H1 (cell line): ENCODE results near the gene SLC39A11. TPM values are rescaled to one million over a fixed set of nuclear protein-coding genes. Genes with fewer than 3 reads are reported as not detected.

Experiments
- CTCF ChIA-PET: fragments of 300-600 bp; sonication (Branson Sonifier 250); formaldehyde crosslinking; loops from one replicate; lab custom pipeline; 2021; ENCODE audit not compliant: partially characterized antibody; lab: Charles Lee
- POLR2A ChIA-PET: fragments of 300-600 bp; sonication (Branson Sonifier 250); formaldehyde crosslinking; loops from one replicate; lab custom pipeline; 2021; ENCODE audit warnings: inconsistent platforms; ENCODE audit not compliant: partially characterized antibody; lab: Charles Lee
- DNase-seq, 2 experiments: peaks; one replicate each; pipeline versions ENCODE4 v3.0.0 to v3.0.0-alpha.2; 2010 to 2022; ENCODE audit warnings: low spot score in 2 of 2, low read depth in 1 of 2, mixed read lengths in 1 of 2
- FAIRE-seq: peaks from 2 replicates; lab custom pipeline; 2011; peaks lifted over from hg19 to GRCh38; lab: Jason Lieb, UNC
- H2AFZ ChIP-seq: 2 replicates; pipeline ENCODE4 v1.8.1; 2012; ENCODE audit warnings: low read length, inconsistent platforms
- H2AK5ac ChIP-seq: 2 replicates; pipeline ENCODE4 v1.6.1; 2013; ENCODE audit warnings: low read depth, low read length
- H2BK120ac ChIP-seq: replicated peaks from 2 replicates; pipeline ENCODE3; 2013; ENCODE audit warnings: low read depth, low read length, inconsistent platforms
- H2BK12ac ChIP-seq: 2 replicates; pipeline ENCODE4 v1.6.1; 2013; ENCODE audit warnings: low read depth, low read length
- H2BK15ac ChIP-seq: 2 replicates; pipeline ENCODE4 v1.6.1; 2013; ENCODE audit warnings: low read length
- H2BK20ac ChIP-seq: 2 replicates; pipeline ENCODE4 v1.6.1; 2013; ENCODE audit warnings: low read length
- H2BK5ac ChIP-seq: 2 replicates; pipeline ENCODE4 v1.6.1; 2013; ENCODE audit warnings: low read depth, low read length
- H3K14ac ChIP-seq: 2 replicates; pipeline ENCODE4 v1.6.1; 2013; ENCODE audit warnings: inconsistent platforms; ENCODE audit not compliant: insufficient read length
- H3K18ac ChIP-seq: 2 replicates; pipeline ENCODE4 v1.6.1; 2013; ENCODE audit warnings: low read length; ENCODE audit errors: extremely low read depth
- H3K23ac ChIP-seq: 2 replicates; pipeline ENCODE4 v1.6.1; 2013; ENCODE audit warnings: inconsistent platforms; ENCODE audit not compliant: insufficient read length
- H3K23me2 ChIP-seq: 2 replicates; pipeline ENCODE4 v1.6.1; 2013; ENCODE audit warnings: low read depth, low read length
- H3K27ac ChIP-seq: 2 replicates; pipeline ENCODE4 v1.6.1; 2011; ENCODE audit warnings: low read depth, low read length, inconsistent platforms
- H3K27me3 ChIP-seq, 4 experiments: replicated peaks in 1 of 4; 1 replicate in 1 of 4; 2 replicates in 3 of 4; pipeline versions ENCODE4 v1.6.1 to v1.8.1; 2011 to 2013; ENCODE audit warnings: low read length in 3 of 4, mild to moderate bottlenecking in 3 of 4, inconsistent platforms in 2 of 4, mixed read lengths in 2 of 4, moderate library complexity in 1 of 4; ENCODE audit not compliant: control insufficient read depth in 3 of 4, insufficient read depth in 3 of 4; ENCODE audit errors: extremely low read depth in 1 of 4
- H3K36me3 ChIP-seq, 4 experiments: 2 replicates each; pipeline versions ENCODE4 v1.6.1 to v1.8.1; 2011 to 2013; ENCODE audit warnings: mild to moderate bottlenecking in 4 of 4, low read length in 3 of 4, moderate library complexity in 2 of 4, control low read depth in 1 of 4, inconsistent platforms in 1 of 4; ENCODE audit not compliant: insufficient read depth in 4 of 4, control insufficient read depth in 2 of 4
- H3K4ac ChIP-seq: replicated peaks from 2 replicates; pipeline ENCODE3; 2013; ENCODE audit warnings: low read length, low read depth, mixed read lengths, inconsistent platforms; ENCODE audit not compliant: insufficient read length
- H3K4me1 ChIP-seq, 4 experiments: replicated peaks in 1 of 4; 1 replicate in 1 of 4; 2 replicates in 3 of 4; pipeline versions ENCODE4 v1.6.1 to v1.8.1; 2011 to 2013; ENCODE audit warnings: low read length in 3 of 4, inconsistent platforms in 2 of 4, mixed read lengths in 1 of 4; ENCODE audit not compliant: insufficient read depth in 4 of 4, control insufficient read depth in 3 of 4
- H3K4me2 ChIP-seq, 2 experiments: 2 replicates each; pipeline versions ENCODE4 v1.6.1 to v1.8.1; 2011 to 2013; ENCODE audit warnings: low read depth in 2 of 2, low read length in 2 of 2, control low read depth in 1 of 2, inconsistent platforms in 1 of 2, mild to moderate bottlenecking in 1 of 2; ENCODE audit not compliant: insufficient read depth in 1 of 2
- H3K4me3 ChIP-seq, 4 experiments: fragments of 200-600, 300-600 bp in 1 of 4; sonication (generic), shearing (Covaris generic), sonication (Bioruptor Twin) in 1 of 4; 2 replicates each; pipeline versions ENCODE4 v1.5.1 to v1.8.1; 2011 to 2016; ENCODE audit warnings: low read length in 4 of 4, low read depth in 3 of 4, control low read depth in 2 of 4, inconsistent platforms in 2 of 4, mild to moderate bottlenecking in 2 of 4, mixed read lengths in 1 of 4, moderate library complexity in 1 of 4; ENCODE audit not compliant: insufficient read depth in 2 of 4; ENCODE audit errors: extremely low read depth in 1 of 4
- H3K56ac ChIP-seq: replicated peaks from 2 replicates; pipeline ENCODE3; 2013; ENCODE audit warnings: low read depth, mild to moderate bottlenecking, mixed read lengths, low read length, inconsistent platforms; ENCODE audit not compliant: insufficient read length
- H3K79me1 ChIP-seq: 2 replicates; pipeline ENCODE4 v1.6.1; 2013; ENCODE audit warnings: low read depth, low read length, control low read depth
- H3K79me2 ChIP-seq, 2 experiments: 2 replicates each; pipeline versions ENCODE4 v1.6.1 to v1.8.1; 2012 to 2013; ENCODE audit warnings: low read length in 2 of 2, mild to moderate bottlenecking in 2 of 2, inconsistent platforms in 1 of 2; ENCODE audit not compliant: insufficient read depth in 2 of 2, control insufficient read depth in 1 of 2
- H3K9ac ChIP-seq, 4 experiments: replicated peaks in 1 of 4; 1 replicate in 1 of 4; 2 replicates in 3 of 4; pipeline versions ENCODE4 v1.6.1 to v1.8.1; 2011 to 2013; ENCODE audit warnings: low read depth in 3 of 4, low read length in 3 of 4, control low read depth in 2 of 4, mild to moderate bottlenecking in 2 of 4, moderate library complexity in 2 of 4, inconsistent platforms in 1 of 4; ENCODE audit errors: extremely low read depth in 1 of 4
- H3K9me3 ChIP-seq, 2 experiments: 2 replicates each; pipeline versions ENCODE4 v1.6.1 to v1.8.1; 2012 to 2013; ENCODE audit warnings: mild to moderate bottlenecking in 2 of 2, moderate library complexity in 2 of 2, control low read depth in 1 of 2, inconsistent platforms in 1 of 2, low read depth in 1 of 2, low read length in 1 of 2, mixed read lengths in 1 of 2; ENCODE audit not compliant: insufficient read depth in 2 of 2
- H4K20me1 ChIP-seq, 2 experiments: replicated peaks in 1 of 2; 2 replicates each; pipeline versions ENCODE3 to v1.8.1; 2011 to 2013; ENCODE audit warnings: inconsistent platforms in 2 of 2, low read length in 2 of 2, mild to moderate bottlenecking in 1 of 2; ENCODE audit not compliant: insufficient read depth in 2 of 2, control insufficient read depth in 1 of 2
- H4K5ac ChIP-seq: 2 replicates; pipeline ENCODE4 v1.6.1; 2013; ENCODE audit warnings: low read length, low read depth, mixed read lengths, inconsistent platforms; ENCODE audit not compliant: insufficient read length
- H4K8ac ChIP-seq: 2 replicates; pipeline ENCODE4 v1.8.0; 2013; ENCODE audit warnings: mild to moderate bottlenecking, moderate library complexity, low read length, inconsistent platforms; ENCODE audit not compliant: insufficient read depth; ENCODE audit errors: extremely low read depth
- H4K91ac ChIP-seq: replicated peaks from 2 replicates; pipeline ENCODE3; 2013; ENCODE audit warnings: low read length, mixed read lengths, inconsistent platforms; ENCODE audit not compliant: insufficient read length
- ASH2L ChIP-seq: fragments of 200-600, 300-600 bp; sonication (generic); IDR thresholded peaks from one replicate; pipeline ENCODE4 v1.7.1; 2017; ENCODE audit warnings: low read length
- CBX5 ChIP-seq: fragments of 300-800, 300-1000 bp; sonication (generic); IDR thresholded peaks from 2 replicates; pipeline ENCODE4 v1.7.1; 2016; ENCODE audit warnings: antibody characterized with exemption, low read length, low read depth
- CREB1 ChIP-seq: IDR thresholded peaks from 2 replicates; pipeline ENCODE4 v1.6.1; 2012; ENCODE audit warnings: inconsistent platforms
- POLR2AphosphoS5 ChIP-seq: IDR thresholded peaks from 2 replicates; pipeline ENCODE4 v1.6.1; 2011; ENCODE audit warnings: low read depth, low read length
- RAD21 ChIP-seq, 2 experiments: IDR thresholded peaks in 1 of 2; conservative IDR thresholded peaks in 1 of 2; 2 replicates each; pipeline ENCODE4 v1.6.1; 2011; ENCODE audit warnings: low read depth in 2 of 2, low read length in 2 of 2, improper control_type of control experiment in 1 of 2, inconsistent platforms in 1 of 2, mild to moderate bottlenecking in 1 of 2, moderate library complexity in 1 of 2
- RNF2 ChIP-seq: fragments of 200-900, 300-1000 bp; sonication (generic); IDR thresholded peaks from 2 replicates; pipeline ENCODE4 v1.7.1; 2016; ENCODE audit warnings: borderline replicate concordance, low read depth, mild to moderate bottlenecking, antibody characterized with exemption, low read length; ENCODE audit not compliant: poor library complexity, severe bottlenecking; ENCODE audit errors: missing control alignments
- SIRT6 ChIP-seq: IDR thresholded peaks from one replicate; pipeline ENCODE4 v1.7.1; 2012; ENCODE audit warnings: low read length, inconsistent platforms
- SP4 ChIP-seq: IDR thresholded peaks from 2 replicates; pipeline ENCODE4 v1.6.1; 2012; ENCODE audit warnings: low read length, inconsistent platforms
- SRF ChIP-seq: IDR thresholded peaks from 2 replicates; pipeline ENCODE4 v1.6.1; 2011; ENCODE audit warnings: mild to moderate bottlenecking, low read depth, low read length, moderate library complexity
- TAF7 ChIP-seq: optimal IDR thresholded peaks from 2 replicates; pipeline ENCODE3; 2011; ENCODE audit warnings: low read depth, mild to moderate bottlenecking, inconsistent platforms, low read length, moderate library complexity, borderline replicate concordance
- WGBS, 2 experiments: shearing (Covaris generic) in 1 of 2; methylation state at CpG; one replicate each; pipeline versions ENCODE4 v1.1.6 to v1.1.7; 2013 to 2015; ENCODE audit warnings: low lambda C conversion rate in 2 of 2, mixed read lengths in 2 of 2, inconsistent platforms in 1 of 2, low coverage in 1 of 2, missing lambda C conversion rate in 1 of 2; ENCODE audit not compliant: insufficient replicate concordance in 2 of 2, insufficient coverage in 1 of 2, insufficient read length in 1 of 2; ENCODE audit errors: extremely low coverage in 1 of 2, missing lambda C conversion rate in 1 of 2; 5-methylcytosine and 5-hydroxymethylcytosine counted together
- polyA plus RNA-seq, 7 experiments: library from polyadenylated mRNA; depleted of rRNA in 3 of 7; stranded (reverse) in 5 of 7; unstranded in 2 of 7; fragments of >200 nt in 5 of 7; fragments of 200-250 nt in 2 of 7; gene quantifications; 1 replicate in 5 of 7; 2 replicates in 1 of 7; 4 replicates in 1 of 7; pipeline versions ENCODE4 v1.2.1 to v1.2.3, GENCODE V29; 2011 to 2013; ENCODE audit warnings: missing spikeins in 2 of 7, mixed read lengths in 2 of 7
- total RNA-seq: library from RNA; stranded (reverse); fragmentation: NEBNext Ultra II Directional; extraction: Animal tissue kit (Norgen Biotek cat#: 25700); gene quantifications from 2 replicates; pipeline ENCODE4 v1.2.1, GENCODE V29; 2021
- TF ChIP-seq, protein P1 (sequence below), 3 experiments: IDR thresholded peaks; 1 replicate in 2 of 3; 2 replicates in 1 of 3; pipeline versions ENCODE4 v1.5.1 to v1.6.1; 2011; ENCODE audit warnings: low read length in 3 of 3, mild to moderate bottlenecking in 3 of 3, inconsistent platforms in 2 of 3, low read depth in 1 of 3, moderate library complexity in 1 of 3; ENCODE audit not compliant: insufficient read depth in 1 of 3; ENCODE audit errors: control extremely low read depth in 1 of 3
- TF ChIP-seq, protein P2 (sequence below): IDR thresholded peaks from 2 replicates; pipeline ENCODE4 v1.6.1; 2012; ENCODE audit warnings: inconsistent platforms

The SLC39A11 gene
- total and polyA plus RNA-seq, 2 of the 8 experiments (the other 6 are each of a cell fraction or from before 2014, with no cell fraction given) = 12.2 to 19.6 TPM

- Histone ChIP-seq H2BK20ac (no peak overlapping the region), H2BK12ac (no peak overlapping the region), H2BK5ac (no peak overlapping the region), H3K4me3 (no peak overlapping the region), H2AFZ (no peak overlapping the region), H3K27ac (no peak overlapping the region), H3K79me2 (no peaks in the 10 kb centered on the region), H3K18ac (no peak overlapping the region), H2BK15ac (no peak overlapping the region), H3K56ac (no peak overlapping the region), H2BK120ac (no peak overlapping the region), H2AK5ac (no peak overlapping the region), H3K9me3 (no peaks in the 10 kb centered on the region), H3K79me1 (no peaks in the 10 kb centered on the region), H3K27me3 (no peaks in the 10 kb centered on the region), H4K8ac (0 out of 2 replicates have a peak overlapping the region, but pooled peaks have one; percentile 45), H3K23ac (no peak overlapping the region), H3K4me2 (no peak overlapping the region), H3K4ac (no peak overlapping the region), H3K9ac (no peak overlapping the region), H3K23me2 (no peaks in the 10 kb centered on the region), H4K20me1 (no peaks in the 10 kb centered on the region), H4K91ac (no peak overlapping the region), H4K5ac (no peak overlapping the region), H3K14ac (no peak overlapping the region), H3K4me1 (no peaks in the 10 kb centered on the region), H3K36me3 (no peaks in the 10 kb centered on the region; a peak in 1 of 8 replicates)
- ChIA-PET POLR2A (no interaction called here), CTCF (interaction anchor here (0.7 to 1.7 kb wide), 5 partner anchors 25 to 137 kb away, joined by 3 to 5 read pairs (median 3); no protein-coding TSS in a partner anchor)
- WGBS, 2 experiments = 88% methylated on average over 4 of the region's 4 CpGs; no CpG with 5 or more reads in 1 of the 2 experiments
- FAIRE-seq = no peak
- DNase-seq = no peak
- TF ChIP-seq ASH2L = no peak
- no peak for TF ChIP-seq CREB1
- TF ChIP-seq POLR2AphosphoS5 = no peak
- TF ChIP-seq RNF2 = no peak
- TF ChIP-seq SRF = no peak
- TF ChIP-seq, protein P1, sequence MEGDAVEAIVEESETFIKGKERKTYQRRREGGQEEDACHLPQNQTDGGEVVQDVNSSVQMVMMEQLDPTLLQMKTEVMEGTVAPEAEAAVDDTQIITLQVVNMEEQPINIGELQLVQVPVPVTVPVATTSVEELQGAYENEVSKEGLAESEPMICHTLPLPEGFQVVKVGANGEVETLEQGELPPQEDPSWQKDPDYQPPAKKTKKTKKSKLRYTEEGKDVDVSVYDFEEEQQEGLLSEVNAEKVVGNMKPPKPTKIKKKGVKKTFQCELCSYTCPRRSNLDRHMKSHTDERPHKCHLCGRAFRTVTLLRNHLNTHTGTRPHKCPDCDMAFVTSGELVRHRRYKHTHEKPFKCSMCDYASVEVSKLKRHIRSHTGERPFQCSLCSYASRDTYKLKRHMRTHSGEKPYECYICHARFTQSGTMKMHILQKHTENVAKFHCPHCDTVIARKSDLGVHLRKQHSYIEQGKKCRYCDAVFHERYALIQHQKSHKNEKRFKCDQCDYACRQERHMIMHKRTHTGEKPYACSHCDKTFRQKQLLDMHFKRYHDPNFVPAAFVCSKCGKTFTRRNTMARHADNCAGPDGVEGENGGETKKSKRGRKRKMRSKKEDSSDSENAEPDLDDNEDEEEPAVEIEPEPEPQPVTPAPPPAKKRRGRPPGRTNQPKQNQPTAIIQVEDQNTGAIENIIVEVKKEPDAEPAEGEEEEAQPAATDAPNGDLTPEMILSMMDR (IDR thresholded peaks at IDR 0.05; ENCODE audit: control extremely low read depth in 1 of 3, insufficient read depth in 1 of 3, low read depth in 1 of 3, low read length in 3 of 3) = no peak
- TF ChIP-seq RAD21 (IDR thresholded peaks at IDR 0.05 in 1 of 2, conservative IDR thresholded peaks at IDR 0.05 in 1 of 2; ENCODE audit: low read depth in 2 of 2, low read length in 2 of 2) = no peak
- TF ChIP-seq TAF7 = no peak
- TF ChIP-seq CBX5 = no peak
- TF ChIP-seq SIRT6 = no peak
- TF ChIP-seq, protein P2, sequence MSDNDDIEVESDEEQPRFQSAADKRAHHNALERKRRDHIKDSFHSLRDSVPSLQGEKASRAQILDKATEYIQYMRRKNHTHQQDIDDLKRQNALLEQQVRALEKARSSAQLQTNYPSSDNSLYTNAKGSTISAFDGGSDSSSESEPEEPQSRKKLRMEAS = no peak
- no peak for TF ChIP-seq SP4
Observed at GRCh38 chr17:72693956-72694355, 398.5 kb downstream of the SLC39A11 start.
